Mesothelial cell of epicardium (in vitro differentiated cells): ENCODE measurements around the gene ZNF787. TPM values are rescaled to one million over a fixed set of nuclear protein-coding genes. Genes with fewer than 3 reads are reported as not detected.

Experiments
- DNase-seq, 2 experiments: peaks; one replicate each; pipeline ENCODE4 v3.0.0; 2021; ENCODE audit warnings: low spot score in 2 of 2; ENCODE audit not compliant: unreplicated experiment in 2 of 2
- H3K27ac Mint-ChIP-seq: 2 replicates; pipeline ENCODE4 v1.8.0; 2021; ENCODE audit warnings: mixed read lengths
- H3K27me3 Mint-ChIP-seq: 2 replicates; pipeline ENCODE4 v1.8.0; 2021; ENCODE audit warnings: low read depth, mixed read lengths
- H3K36me3 Mint-ChIP-seq: 2 replicates; pipeline ENCODE4 v1.8.0; 2021; ENCODE audit warnings: mixed read lengths
- H3K4me1 Mint-ChIP-seq: 2 replicates; pipeline ENCODE4 v1.8.0; 2021; ENCODE audit warnings: mixed read lengths
- H3K4me3 Mint-ChIP-seq: 2 replicates; pipeline ENCODE4 v1.8.0; 2021; ENCODE audit warnings: mild to moderate bottlenecking, moderate library complexity, mixed read lengths
- H3K9me3 Mint-ChIP-seq: 2 replicates; pipeline ENCODE4 v1.8.0; 2021; ENCODE audit warnings: mixed read lengths
- total RNA-seq: library from RNA; stranded (reverse); gene quantifications from 3 replicates; pipeline ENCODE4 v1.2.1, GENCODE V29; 2021
- TF ChIP-seq, protein P1 (sequence below): fragments of 200-600 bp; sonication (generic); IDR thresholded peaks from one replicate; pipeline ENCODE4 v1.5.0; 2021; ENCODE audit warnings: antibody characterized with exemption; ENCODE audit not compliant: unreplicated experiment

The ZNF787 gene
- total RNA-seq, 1 donor from 2014 or later, result 35.5 TPM

- Mint-ChIP-seq H3K27ac (no peak overlapping the region), H3K4me1 (peaks cover 12% of the 10 kb centered on the region), H3K9me3 (no peaks in the 10 kb centered on the region), H3K27me3 (peaks cover 32% of the 10 kb centered on the region), H3K4me3 (peak overlapping the region; percentile 73), H3K36me3 (no peaks in the 10 kb centered on the region)
- DNase-seq, result peak; percentile 57 to 77
- TF ChIP-seq, protein P1, sequence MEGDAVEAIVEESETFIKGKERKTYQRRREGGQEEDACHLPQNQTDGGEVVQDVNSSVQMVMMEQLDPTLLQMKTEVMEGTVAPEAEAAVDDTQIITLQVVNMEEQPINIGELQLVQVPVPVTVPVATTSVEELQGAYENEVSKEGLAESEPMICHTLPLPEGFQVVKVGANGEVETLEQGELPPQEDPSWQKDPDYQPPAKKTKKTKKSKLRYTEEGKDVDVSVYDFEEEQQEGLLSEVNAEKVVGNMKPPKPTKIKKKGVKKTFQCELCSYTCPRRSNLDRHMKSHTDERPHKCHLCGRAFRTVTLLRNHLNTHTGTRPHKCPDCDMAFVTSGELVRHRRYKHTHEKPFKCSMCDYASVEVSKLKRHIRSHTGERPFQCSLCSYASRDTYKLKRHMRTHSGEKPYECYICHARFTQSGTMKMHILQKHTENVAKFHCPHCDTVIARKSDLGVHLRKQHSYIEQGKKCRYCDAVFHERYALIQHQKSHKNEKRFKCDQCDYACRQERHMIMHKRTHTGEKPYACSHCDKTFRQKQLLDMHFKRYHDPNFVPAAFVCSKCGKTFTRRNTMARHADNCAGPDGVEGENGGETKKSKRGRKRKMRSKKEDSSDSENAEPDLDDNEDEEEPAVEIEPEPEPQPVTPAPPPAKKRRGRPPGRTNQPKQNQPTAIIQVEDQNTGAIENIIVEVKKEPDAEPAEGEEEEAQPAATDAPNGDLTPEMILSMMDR, result peak; percentile 51
Observed at GRCh38 chr19:56080669-56081401, 40.3 kb downstream of the ZNF787 start.

- no peak for DNase-seq
- H3K4me3 Mint-ChIP-seq, result no peak overlapping the region
- H3K27ac Mint-ChIP-seq, result no peak overlapping the region
- no peaks in the 10 kb centered on the region for H3K9me3 Mint-ChIP-seq
- peaks cover 32% of the 10 kb centered on the region for H3K27me3 Mint-ChIP-seq
- peaks cover 9% of the 10 kb centered on the region for H3K4me1 Mint-ChIP-seq
- H3K36me3 Mint-ChIP-seq, result no peaks in the 10 kb centered on the region
- TF ChIP-seq, protein P1, result no peak
Observed at GRCh38 chr19:56079609-56080008, 41.5 kb downstream of the ZNF787 start.

- TF ChIP-seq, protein P1, result peak; percentile 84
- Mint-ChIP-seq H3K27me3 (peaks cover 25% of the 10 kb centered on the region), H3K4me1 (peaks cover 9% of the 10 kb centered on the region), H3K9me3 (no peaks in the 10 kb centered on the region), H3K4me3 (no peak overlapping the region), H3K36me3 (no peaks in the 10 kb centered on the region), H3K27ac (no peak overlapping the region)
- peak in 1 of 2 experiments; percentile 63 for DNase-seq
Observed at GRCh38 chr19:56076498-56076897, 44.6 kb downstream of the ZNF787 start.

DNA sequence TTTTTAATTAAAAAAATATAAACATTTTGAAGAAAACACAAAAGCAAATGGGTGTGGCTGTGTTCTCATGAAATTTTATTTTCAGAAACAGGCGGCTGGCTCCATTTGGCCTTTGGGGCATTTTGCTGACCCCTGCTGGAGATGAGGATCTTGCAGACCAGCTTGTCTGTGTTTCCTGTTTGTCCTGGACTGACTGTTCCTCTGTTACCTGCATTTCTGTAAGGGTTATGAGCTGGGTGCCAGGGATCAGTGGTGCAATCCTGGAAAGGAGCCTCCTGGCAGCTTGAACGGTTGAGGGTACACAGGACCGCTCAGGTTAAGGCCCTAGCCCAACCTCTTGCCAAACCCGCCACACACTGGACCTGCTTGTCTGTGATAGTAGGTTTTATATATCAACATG, 49.9 kb downstream of the ZNF787 start:
- Mint-ChIP-seq H3K4me3 (no peak overlapping the region), H3K27ac (no peak overlapping the region), H3K27me3 (peaks cover 12% of the 10 kb centered on the region), H3K4me1 (no peaks in the 10 kb centered on the region), H3K36me3 (no peaks in the 10 kb centered on the region), H3K9me3 (no peaks in the 10 kb centered on the region)
- DNase-seq, result no peak
- TF ChIP-seq, protein P1, result no peak

GRCh38 chr19:56069642-56070041, 51.5 kb downstream of the ZNF787 start:
- Mint-ChIP-seq H3K27ac (no peak overlapping the region), H3K36me3 (no peaks in the 10 kb centered on the region), H3K4me3 (no peak overlapping the region), H3K9me3 (no peaks in the 10 kb centered on the region), H3K4me1 (no peaks in the 10 kb centered on the region), H3K27me3 (peaks cover 17% of the 10 kb centered on the region)
- DNase-seq, result no peak
- TF ChIP-seq, protein P1, result no peak
